ENCODE data around the gene KRTAP10-12. TPM values are rescaled to one million over a fixed set of nuclear protein-coding genes. Genes with fewer than 3 reads are reported as not detected.

Gene KRTAP10-12
- total RNA-seq, 4 donors from 2014 or later = not detected

- Histone ChIP-seq H3K4me1 (peaks cover 0 to 4% (median 2%) of the 10 kb centered on the region in 4 donors), H3K4me3 (no peak overlapping the region), H3K9me3 (no peaks in the 10 kb centered on the region), H3K36me3 (no peaks in the 10 kb centered on the region), H3K27ac (no peak overlapping the region), H3K27me3 (peaks cover 86% of the 10 kb centered on the region)
- intact Hi-C loops (cut with DNase I; ENCODE audit: low total_unique reads) = no loop called here
- 29 to 34% methylated on average over 4 to 21 of the region's 22 CpGs for WGBS, 2 donors (ENCODE audit: low coverage in 1 of 2)
- no peak for DNase-seq
- in situ Hi-C loops (cut with MboI; ENCODE audit: low pct_ligation_motif_present in 1 of 4, low pct_unique_long_range_greater_than_20kb in 1 of 4, low sequenced_read_pairs in 3 of 4) = no loop called here
- TF ChIP-seq EP300 (IDR thresholded peaks at IDR 0.05; ENCODE audit: low read depth) (no peak), POLR2AphosphoS5 (IDR thresholded peaks at IDR 0.05) (no peak), POLR2A (IDR thresholded peaks at IDR 0.05) (no peak)
- TF ChIP-seq, protein P1, sequence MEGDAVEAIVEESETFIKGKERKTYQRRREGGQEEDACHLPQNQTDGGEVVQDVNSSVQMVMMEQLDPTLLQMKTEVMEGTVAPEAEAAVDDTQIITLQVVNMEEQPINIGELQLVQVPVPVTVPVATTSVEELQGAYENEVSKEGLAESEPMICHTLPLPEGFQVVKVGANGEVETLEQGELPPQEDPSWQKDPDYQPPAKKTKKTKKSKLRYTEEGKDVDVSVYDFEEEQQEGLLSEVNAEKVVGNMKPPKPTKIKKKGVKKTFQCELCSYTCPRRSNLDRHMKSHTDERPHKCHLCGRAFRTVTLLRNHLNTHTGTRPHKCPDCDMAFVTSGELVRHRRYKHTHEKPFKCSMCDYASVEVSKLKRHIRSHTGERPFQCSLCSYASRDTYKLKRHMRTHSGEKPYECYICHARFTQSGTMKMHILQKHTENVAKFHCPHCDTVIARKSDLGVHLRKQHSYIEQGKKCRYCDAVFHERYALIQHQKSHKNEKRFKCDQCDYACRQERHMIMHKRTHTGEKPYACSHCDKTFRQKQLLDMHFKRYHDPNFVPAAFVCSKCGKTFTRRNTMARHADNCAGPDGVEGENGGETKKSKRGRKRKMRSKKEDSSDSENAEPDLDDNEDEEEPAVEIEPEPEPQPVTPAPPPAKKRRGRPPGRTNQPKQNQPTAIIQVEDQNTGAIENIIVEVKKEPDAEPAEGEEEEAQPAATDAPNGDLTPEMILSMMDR (IDR thresholded peaks at IDR 0.05) = no peak
These were observed 15.4 kb downstream of the KRTAP10-12 start for GRCh38 chr21:44712203-44713028.

GRCh38 chr21:44713130-44713529 lies 16.2 kb downstream of the KRTAP10-12 start:
- in situ Hi-C loops (cut with MboI; ENCODE audit: low pct_ligation_motif_present in 1 of 4, low pct_unique_long_range_greater_than_20kb in 1 of 4, low sequenced_read_pairs in 3 of 4) = no loop called here

DNA sequence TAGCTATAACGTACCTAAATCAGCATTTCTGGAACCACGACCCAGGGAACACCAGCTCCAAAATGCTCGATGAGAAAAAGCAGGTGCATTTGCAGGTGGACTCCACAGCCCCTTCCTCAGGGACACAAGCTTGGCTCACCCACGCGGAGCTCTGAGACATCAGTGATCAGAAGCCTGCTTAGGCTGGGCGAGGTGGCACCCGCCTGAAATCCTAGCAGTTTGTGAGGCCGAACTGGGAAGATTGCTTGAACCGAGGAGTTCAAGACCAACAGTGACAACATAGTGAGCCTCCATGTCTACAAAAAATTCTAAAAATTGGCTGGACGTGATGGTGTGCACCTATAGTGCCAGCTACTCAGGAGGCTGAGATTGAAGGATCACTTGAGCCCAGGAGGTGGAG lies 16.9 kb downstream of the KRTAP10-12 start:
- Histone ChIP-seq H3K27ac (no peak overlapping the region), H3K27me3 (peaks cover 80% of the 10 kb centered on the region), H3K9me3 (no peaks in the 10 kb centered on the region), H3K4me3 (no peak overlapping the region), H3K36me3 (no peaks in the 10 kb centered on the region), H3K4me1 (peaks cover 0 to 4% (median 2%) of the 10 kb centered on the region in 4 donors)
- in situ Hi-C loops (cut with MboI; ENCODE audit: low pct_ligation_motif_present in 1 of 4, low pct_unique_long_range_greater_than_20kb in 1 of 4, low sequenced_read_pairs in 3 of 4) = no loop called here
- TF ChIP-seq EP300 (IDR thresholded peaks at IDR 0.05; ENCODE audit: low read depth) (no peak), POLR2A (IDR thresholded peaks at IDR 0.05) (no peak), POLR2AphosphoS5 (IDR thresholded peaks at IDR 0.05) (no peak)
- TF ChIP-seq, protein P1 (IDR thresholded peaks at IDR 0.05) = no peak
- DNase-seq = no peak
- intact Hi-C loops (cut with DNase I; ENCODE audit: low total_unique reads) = no loop called here
- WGBS, 2 donors (ENCODE audit: low coverage in 1 of 2) = 91% methylated on average over 10 of the region's 10 CpGs; no CpG with 5 or more reads in 1 of the 2 donors

More at GRCh38 chr21:44713130-44713529, 16.2 kb downstream of the KRTAP10-12 start:
- intact Hi-C loops (cut with DNase I; ENCODE audit: low total_unique reads) = no loop called here
- Histone ChIP-seq H3K4me3 (no peak overlapping the region), H3K9me3 (no peaks in the 10 kb centered on the region), H3K4me1 (peaks cover 0 to 4% (median 2%) of the 10 kb centered on the region in 4 donors), H3K36me3 (no peaks in the 10 kb centered on the region), H3K27ac (no peak overlapping the region), H3K27me3 (peaks cover 80% of the 10 kb centered on the region)
- WGBS, 2 donors (ENCODE audit: low coverage in 1 of 2) = 44% methylated on average over 9 of the region's 9 CpGs; no CpG with 5 or more reads in 1 of the 2 donors
- TF ChIP-seq POLR2A (IDR thresholded peaks at IDR 0.05) (no peak), EP300 (IDR thresholded peaks at IDR 0.05; ENCODE audit: low read depth) (no peak), POLR2AphosphoS5 (IDR thresholded peaks at IDR 0.05) (no peak)
- no peak for DNase-seq

- TF ChIP-seq POLR2AphosphoS5 (IDR thresholded peaks at IDR 0.05) = no peak
- TF ChIP-seq EP300 (IDR thresholded peaks at IDR 0.05; ENCODE audit: low read depth) = no peak
- TF ChIP-seq POLR2A (IDR thresholded peaks at IDR 0.05) = no peak
- TF ChIP-seq, protein P1 (IDR thresholded peaks at IDR 0.05) = no peak
- H3K27ac ChIP-seq = no peak overlapping the region
- H3K27me3 ChIP-seq = peaks cover 80% of the 10 kb centered on the region
- intact Hi-C loops (cut with DNase I; ENCODE audit: low total_unique reads) (no loop called here), in situ Hi-C loops (cut with MboI; ENCODE audit: low pct_ligation_motif_present in 1 of 4, low pct_unique_long_range_greater_than_20kb in 1 of 4, low sequenced_read_pairs in 3 of 4) (no loop called here)
- H3K4me1 ChIP-seq = peaks cover 0 to 4% (median 0%) of the 10 kb centered on the region in 4 donors
- no peak overlapping the region for H3K4me3 ChIP-seq
- no peaks in the 10 kb centered on the region for H3K36me3 ChIP-seq
- 10 to 42% methylated on average over 4 to 8 of the region's 8 CpGs for WGBS, 2 donors (ENCODE audit: low coverage in 1 of 2)
- H3K9me3 ChIP-seq = no peaks in the 10 kb centered on the region
- DNase-seq = no peak
These were observed 17.9 kb downstream of the KRTAP10-12 start for GRCh38 chr21:44714905-44715304.

Data from transverse colon (tissue), 4 donors.